Activated CD4-positive, alpha-beta T cell treated with anti-CD3 and anti-CD28 coated beads for 48 hours (primary cell): ENCODE results near the gene FAM200C.

Source experiments
- DNase-seq: peaks from one replicate; pipeline ENCODE4 v3.0.0-alpha.2; 2020

Gene FAM200C

GRCh38 chr5:160419458-160420330 is 19.8 kb upstream of the FAM200C start:
- DNase-seq, result no peak

- peak; percentile 96 for DNase-seq
Measured at GRCh38 chr5:160418561-160419457, 19.0 kb upstream of the FAM200C start, which contains the start of gene SLU7. SLU7 (minus strand) TSS chr5:160419081; CDS start chr5:160415294, 3,787 bp downstream.

DNA sequence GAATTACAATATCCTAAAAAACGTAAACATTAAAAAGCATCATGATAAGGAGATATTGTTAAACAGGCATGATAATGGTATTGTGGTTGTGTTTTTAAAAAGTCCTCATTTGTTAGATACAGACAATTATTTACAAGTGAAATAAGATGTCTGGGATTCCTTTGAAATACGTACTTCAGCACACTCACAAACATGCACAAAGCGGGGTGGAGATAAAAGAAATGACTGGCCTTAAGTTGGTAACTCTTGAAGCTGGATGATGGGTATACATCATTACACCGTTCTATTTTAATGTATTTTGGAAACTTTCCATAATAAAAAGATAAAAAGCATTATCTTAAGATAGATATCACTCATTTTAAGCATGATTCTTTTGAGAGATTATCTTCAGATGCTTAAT is 1.0 kb downstream of the FAM200C start:
- no peak for DNase-seq

- no peak for DNase-seq
Measured at GRCh38 chr5:160397492-160397891, 2.4 kb downstream of the FAM200C start.

DNA sequence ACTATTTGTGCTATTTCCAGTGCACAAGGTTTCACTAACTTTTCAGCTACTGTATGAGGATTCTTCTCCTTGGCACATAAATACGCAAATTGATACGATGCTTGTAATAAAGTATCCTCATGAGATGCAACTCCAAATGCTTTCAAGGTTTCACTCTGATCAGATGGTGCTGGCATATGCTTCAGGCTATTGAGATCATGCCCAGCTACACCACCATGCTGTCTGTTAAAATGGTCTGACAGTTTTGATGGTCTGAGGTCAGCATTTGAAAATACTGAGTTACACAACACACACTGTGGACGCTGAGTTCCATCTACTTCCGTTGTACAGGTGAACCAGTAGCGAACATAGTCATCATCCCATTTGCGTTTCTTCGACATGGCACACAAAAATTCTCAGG is 4.7 kb downstream of the FAM200C start:
- DNase-seq, result no peak

GRCh38 chr5:160390787-160391696 is 8.8 kb downstream of the FAM200C start:
- no peak for DNase-seq

GRCh38 chr5:160387445-160387844 is 12.4 kb downstream of the FAM200C start:
- DNase-seq, result no peak

DNA sequence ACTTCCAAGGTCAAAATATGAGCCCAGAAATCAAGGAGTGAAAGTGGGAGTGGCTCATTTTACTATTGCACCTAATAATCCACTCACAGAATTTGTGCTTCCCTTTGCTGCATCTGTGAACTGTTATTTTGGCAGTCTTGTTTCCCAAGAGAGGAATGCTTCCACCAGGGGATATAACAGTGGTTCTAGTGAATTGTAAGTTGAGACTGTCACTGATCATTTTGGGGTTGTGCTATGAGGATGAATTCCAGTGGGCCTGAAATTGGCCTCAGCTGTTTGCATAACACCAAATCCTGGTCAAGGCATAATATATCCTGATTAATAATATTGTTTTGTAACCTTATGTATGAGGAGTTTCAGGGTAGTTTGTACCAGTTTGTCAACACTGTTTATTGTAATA is 14.4 kb downstream of the FAM200C start:
- DNase-seq, result no peak

- DNase-seq, result no peak
Measured at GRCh38 chr5:160384681-160385080, 15.2 kb downstream of the FAM200C start.

DNA sequence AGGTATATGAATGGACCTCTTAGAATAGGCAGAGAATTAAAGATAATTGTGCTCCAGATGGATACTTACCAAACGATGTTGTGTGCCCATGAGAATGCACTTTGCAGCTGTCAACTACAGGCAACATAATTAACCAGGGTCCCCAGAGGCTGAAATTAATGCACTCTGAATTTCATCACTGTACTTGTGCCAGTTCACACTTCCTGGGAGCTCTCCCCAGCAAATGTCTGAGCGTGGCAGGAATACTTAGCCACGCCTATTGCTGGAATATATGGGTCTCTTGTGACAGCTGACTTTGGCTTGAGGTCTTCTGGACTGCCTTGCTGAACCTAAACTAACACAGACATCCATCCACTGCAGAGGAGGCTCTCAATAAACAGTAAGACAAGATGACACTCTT is 17.5 kb downstream of the FAM200C start:
- DNase-seq, result no peak

DNA sequence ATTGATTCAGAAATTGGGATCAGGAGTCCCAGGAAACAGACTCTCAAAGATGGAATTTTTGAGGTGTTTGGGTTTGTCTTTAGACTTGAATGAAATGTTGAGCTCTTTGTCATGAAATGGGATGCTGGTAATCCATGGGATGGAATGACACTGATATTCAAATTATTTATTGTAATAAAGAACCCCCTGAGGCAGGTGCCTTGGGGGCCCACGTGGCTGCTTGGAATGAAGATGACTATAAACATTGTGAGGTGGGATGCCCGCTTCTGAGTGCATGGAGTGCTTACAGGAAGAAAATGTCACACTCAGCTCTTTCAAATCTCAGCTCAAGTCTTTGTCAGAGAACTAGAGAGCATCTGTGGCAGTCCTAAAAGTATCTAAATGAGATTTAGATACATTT is 19.8 kb downstream of the FAM200C start:
- DNase-seq, result no peak

- DNase-seq, result no peak
Measured at GRCh38 chr5:160379511-160379910, 20.3 kb downstream of the FAM200C start.

DNA sequence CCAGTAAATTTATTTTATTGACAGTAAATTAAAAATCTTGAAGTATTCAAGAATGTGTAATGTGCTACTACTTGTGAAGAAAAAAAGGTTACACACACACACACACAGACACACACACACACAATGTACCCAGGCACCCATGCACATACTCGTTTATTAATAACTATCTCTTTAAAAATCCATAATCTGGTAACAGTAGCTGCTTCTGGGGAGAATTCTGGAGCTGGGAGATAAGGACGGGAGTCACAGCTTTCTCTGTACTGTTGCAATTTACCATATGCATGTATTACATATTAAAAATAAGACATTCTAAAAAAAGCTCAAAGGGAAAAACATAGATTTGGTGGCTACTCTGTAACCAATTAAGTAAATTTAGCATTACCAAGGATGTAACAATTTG is 21.5 kb downstream of the FAM200C start:
- no peak for DNase-seq

- DNase-seq, result no peak
Measured at GRCh38 chr5:160377651-160378050, 22.2 kb downstream of the FAM200C start.

- DNase-seq, result no peak
Measured at GRCh38 chr5:160376416-160376815, 23.4 kb downstream of the FAM200C start.

DNA sequence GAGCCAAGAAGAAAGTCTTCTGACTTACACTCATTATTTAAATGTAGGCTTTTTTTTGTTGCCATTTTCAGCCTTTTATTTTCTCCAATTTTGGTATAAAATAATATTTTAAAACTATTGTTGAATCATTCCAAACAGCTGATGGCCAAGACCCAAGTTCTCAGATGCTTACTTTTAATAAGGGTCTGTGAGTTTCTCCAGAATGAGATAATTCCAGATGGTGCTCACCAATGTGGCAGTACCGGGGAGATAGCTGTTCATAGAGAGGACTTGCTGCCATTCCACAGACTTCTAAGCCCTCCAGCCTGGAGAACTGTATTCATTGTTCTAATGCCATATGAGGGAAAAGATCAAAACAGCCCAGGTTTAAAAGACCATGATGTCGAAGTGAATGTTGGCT is 24.2 kb downstream of the FAM200C start:
- DNase-seq, result no peak

DNA sequence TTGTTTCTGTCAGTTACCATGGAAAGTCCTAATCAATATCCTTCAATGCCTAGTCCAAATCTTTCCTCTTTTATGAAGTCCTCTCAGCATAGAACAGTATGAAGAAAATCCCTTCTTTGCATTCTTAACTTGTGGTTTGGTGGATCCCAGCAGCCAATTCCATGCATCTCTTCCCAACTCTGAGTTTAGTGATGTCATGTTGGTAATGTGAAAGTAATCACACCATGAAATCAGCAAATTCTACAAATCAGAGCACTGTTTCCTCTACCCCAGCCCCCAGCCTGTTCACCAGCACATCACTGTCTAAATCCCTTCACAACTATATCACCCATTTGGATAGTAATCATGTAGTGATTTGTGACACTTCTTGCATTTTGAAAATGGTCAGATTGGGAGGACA is 24.7 kb downstream of the FAM200C start:
- DNase-seq, result no peak

DNA sequence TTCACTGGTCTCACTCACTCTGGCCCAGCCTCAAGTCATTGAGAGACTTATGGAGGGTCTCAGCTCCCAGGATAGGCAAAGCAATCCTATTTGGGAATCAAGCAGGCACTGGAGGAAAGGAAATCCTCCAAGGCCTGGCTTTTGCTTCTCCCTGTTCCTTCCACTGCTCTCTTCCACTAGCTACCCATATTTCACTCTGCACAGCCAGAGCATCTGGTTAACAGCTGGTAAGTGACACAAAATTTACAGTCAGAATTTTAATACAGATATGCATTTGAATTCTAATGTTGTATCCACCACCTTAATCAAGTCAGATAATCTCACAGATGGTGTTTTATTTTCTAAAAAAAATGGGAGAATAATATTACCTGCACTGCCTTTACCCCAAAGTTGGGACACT is 28.6 kb downstream of the FAM200C start:
- no peak for DNase-seq

- DNase-seq, result no peak
Measured at GRCh38 chr5:160370713-160371034, 29.2 kb downstream of the FAM200C start.

DNA sequence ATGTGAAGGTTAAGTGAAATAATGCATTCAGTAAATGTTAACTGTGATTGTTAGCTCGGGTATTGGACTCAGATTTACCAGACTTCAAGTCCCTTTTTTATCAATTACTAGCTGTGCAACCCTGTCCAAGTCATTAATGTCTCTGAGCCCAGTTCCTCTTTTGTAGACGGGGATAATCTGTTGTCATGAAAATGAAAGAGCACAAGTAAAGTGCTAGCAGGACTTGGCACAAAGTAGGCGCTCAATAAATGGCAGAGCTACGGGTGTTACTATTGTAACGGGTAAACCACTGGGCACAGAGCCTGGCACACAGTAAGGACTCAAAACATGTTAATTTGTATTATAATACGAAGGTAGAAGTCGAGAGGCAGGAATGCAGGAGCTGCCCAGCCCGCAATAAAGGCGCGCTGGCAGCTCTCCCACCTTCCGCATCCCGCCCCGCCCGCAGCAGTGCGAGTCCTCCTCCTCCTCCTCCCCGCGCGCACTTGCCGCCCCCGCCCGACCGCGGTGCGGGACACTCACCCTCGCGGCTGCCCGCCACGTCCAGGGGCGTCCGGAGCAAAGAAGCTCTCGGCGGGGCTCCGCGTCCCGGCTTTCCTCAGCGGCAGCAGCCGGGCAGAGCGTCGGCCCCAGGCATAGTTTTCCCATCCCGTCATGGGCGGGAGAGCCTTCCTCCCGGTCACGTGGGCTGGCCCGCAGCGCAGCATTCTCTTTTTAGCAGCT is 29.7 kb downstream of the FAM200C start, which contains the start of gene C1QTNF2:
Gene C1QTNF2 (minus strand): TSS at position 637 of the 723 bp plus-strand sequence. CDS start 15,615 bp downstream, outside the sequence.
- DNase-seq, result peak; percentile 29

DNA sequence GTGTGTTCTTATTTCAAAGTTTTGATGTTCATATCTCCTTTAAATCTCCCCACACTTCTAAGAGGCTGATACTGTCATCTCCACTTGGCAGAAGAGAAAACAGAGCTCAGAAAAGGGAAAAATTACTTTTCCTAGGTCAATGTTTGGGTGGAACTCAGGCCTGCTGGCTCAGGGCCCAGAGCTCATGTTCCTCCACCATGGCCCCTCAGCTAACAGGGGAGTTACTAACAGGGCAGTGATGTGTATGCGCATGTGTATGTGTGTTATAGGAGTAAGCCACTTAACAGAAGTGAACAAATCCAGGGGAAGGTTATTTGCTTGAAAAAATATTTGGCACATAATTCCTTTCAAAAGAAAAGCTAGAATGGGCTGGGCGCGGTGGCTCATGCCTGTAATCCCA is 32.0 kb downstream of the FAM200C start:
- no peak for DNase-seq

- DNase-seq, result no peak
Measured at GRCh38 chr5:160367261-160367660, 32.6 kb downstream of the FAM200C start.
